Measurements from ENCODE around the gene VPS8.

- no peak for TF ChIP-seq BACH2 (CRISPR knock-in tag; IDR thresholded peaks at IDR 0.05; ENCODE audit: borderline replicate concordance)
- TF ChIP-seq OSR1 (CRISPR knock-in tag; IDR thresholded peaks at IDR 0.05), result no peak
- no peak for TF ChIP-seq CSDC2 (CRISPR knock-in tag; IDR thresholded peaks at IDR 0.05)
- no peak for TF ChIP-seq ZNF8 (CRISPR knock-in tag; IDR thresholded peaks at IDR 0.05)
- TF ChIP-seq ZNF565 (CRISPR knock-in tag; conservative IDR thresholded peaks at IDR 0.05; ENCODE audit: low read depth), result no peak
Observed at GRCh38 chr3:184946917-184947316, 135.0 kb downstream of the VPS8 start.
